C4-2B (cell line): ENCODE measurements around the gene PRELID1.

Experiments
- ZFX ChIP-seq: fragments of 450-650 bp; IDR thresholded peaks from 2 replicates; pipeline ENCODE4 v1.6.1; 2017
- TF ChIP-seq, protein P1 (sequence below): fragments of 450-650 bp; conservative IDR thresholded peaks from 2 replicates; pipeline ENCODE4 v1.5.1; 2017; ENCODE audit warnings: mild to moderate bottlenecking

DNA sequence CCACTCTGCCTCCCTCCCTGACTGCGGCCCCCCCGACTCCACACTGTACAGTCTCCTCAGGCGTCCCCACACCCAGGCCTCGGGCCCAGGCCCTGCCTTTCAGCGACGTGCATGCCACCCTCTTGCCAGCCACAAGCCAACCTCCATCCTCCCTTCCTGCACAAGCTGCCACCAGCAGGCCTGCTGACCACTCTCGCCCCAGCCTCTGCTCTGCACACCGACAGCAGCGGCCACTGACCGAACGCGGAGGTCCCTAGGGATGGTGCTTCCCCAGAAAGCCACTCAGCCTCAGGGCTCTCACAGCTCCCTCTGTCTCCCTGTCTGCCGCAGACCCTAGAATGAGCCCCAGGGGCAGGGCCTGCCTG lies 29.3 kb downstream of the PRELID1 start:
- TF ChIP-seq, protein P1, sequence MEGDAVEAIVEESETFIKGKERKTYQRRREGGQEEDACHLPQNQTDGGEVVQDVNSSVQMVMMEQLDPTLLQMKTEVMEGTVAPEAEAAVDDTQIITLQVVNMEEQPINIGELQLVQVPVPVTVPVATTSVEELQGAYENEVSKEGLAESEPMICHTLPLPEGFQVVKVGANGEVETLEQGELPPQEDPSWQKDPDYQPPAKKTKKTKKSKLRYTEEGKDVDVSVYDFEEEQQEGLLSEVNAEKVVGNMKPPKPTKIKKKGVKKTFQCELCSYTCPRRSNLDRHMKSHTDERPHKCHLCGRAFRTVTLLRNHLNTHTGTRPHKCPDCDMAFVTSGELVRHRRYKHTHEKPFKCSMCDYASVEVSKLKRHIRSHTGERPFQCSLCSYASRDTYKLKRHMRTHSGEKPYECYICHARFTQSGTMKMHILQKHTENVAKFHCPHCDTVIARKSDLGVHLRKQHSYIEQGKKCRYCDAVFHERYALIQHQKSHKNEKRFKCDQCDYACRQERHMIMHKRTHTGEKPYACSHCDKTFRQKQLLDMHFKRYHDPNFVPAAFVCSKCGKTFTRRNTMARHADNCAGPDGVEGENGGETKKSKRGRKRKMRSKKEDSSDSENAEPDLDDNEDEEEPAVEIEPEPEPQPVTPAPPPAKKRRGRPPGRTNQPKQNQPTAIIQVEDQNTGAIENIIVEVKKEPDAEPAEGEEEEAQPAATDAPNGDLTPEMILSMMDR = no peak
- TF ChIP-seq ZFX = no peak
